Right lung (tissue), 5 donors: ENCODE measurements around the gene TNS1. TPM values are rescaled to one million over a fixed set of nuclear protein-coding genes. Genes with fewer than 3 reads are reported as not detected.

Experiments used
- DNase-seq, 2 donors: peaks; one replicate each; pipeline ENCODE4 v3.0.0-alpha.2; 2013
- polyA plus RNA-seq, 5 donors: library from polyadenylated mRNA; unstranded; fragments of 120-200 nt; gene quantifications; one replicate each; pipeline versions ENCODE4 v1.2.1 to v1.2.3, GENCODE V29; 2013; ENCODE audit warnings: inconsistent platforms in 1 of 5, low replicate concordance in 1 of 5; ENCODE audit not compliant: insufficient read length in 5 of 5, insufficient read depth in 1 of 5

TNS1 gene
- polyA plus RNA-seq, 5 donors = 113 to 196 (median 125) TPM

- DNase-seq = no peak
Observed at GRCh38 chr2:217931846-217932560, 70.8 kb downstream of the TNS1 start.

GRCh38 chr2:217930761-217931563 is 71.8 kb downstream of the TNS1 start:
- no peak for DNase-seq

- no peak for DNase-seq
Observed at GRCh38 chr2:217929757-217930707, 72.8 kb downstream of the TNS1 start.

- no peak for DNase-seq
Observed at GRCh38 chr2:217929272-217929671, 73.5 kb downstream of the TNS1 start.

GRCh38 chr2:217928324-217929181 is 74.2 kb downstream of the TNS1 start:
- DNase-seq = no peak

GRCh38 chr2:217927601-217928323 is 75.0 kb downstream of the TNS1 start:
- DNase-seq = no peak

GRCh38 chr2:217926801-217927200 is 76.0 kb downstream of the TNS1 start:
- no peak for DNase-seq

GRCh38 chr2:217924346-217924901 is 78.4 kb downstream of the TNS1 start:
- no peak for DNase-seq

GRCh38 chr2:217923007-217923686 is 79.6 kb downstream of the TNS1 start:
- no peak for DNase-seq

- DNase-seq = no peak
Observed at GRCh38 chr2:217922101-217923006, 80.4 kb downstream of the TNS1 start.

GRCh38 chr2:217920879-217921603 is 81.8 kb downstream of the TNS1 start:
- no peak for DNase-seq

- DNase-seq = no peak
Observed at GRCh38 chr2:217919781-217920351, 82.9 kb downstream of the TNS1 start.

- DNase-seq = no peak
Observed at GRCh38 chr2:217919204-217919603, 83.6 kb downstream of the TNS1 start.

- DNase-seq = no peak
Observed at GRCh38 chr2:217918308-217919024, 84.3 kb downstream of the TNS1 start.

- DNase-seq = no peak
Observed at GRCh38 chr2:217916504-217917254, 86.1 kb downstream of the TNS1 start.

- no peak for DNase-seq
Observed at GRCh38 chr2:217915706-217916105, 87.1 kb downstream of the TNS1 start.
